Smooth muscle cell of the brain vasculature (primary cell): Measurements from ENCODE around the gene CNTNAP2.

ENCODE experiments used
- DNase-seq: peaks from one replicate; pipeline ENCODE4 v3.0.0-alpha.2; 2012; ENCODE audit warnings: low read depth, low spot score

CNTNAP2 gene

DNA sequence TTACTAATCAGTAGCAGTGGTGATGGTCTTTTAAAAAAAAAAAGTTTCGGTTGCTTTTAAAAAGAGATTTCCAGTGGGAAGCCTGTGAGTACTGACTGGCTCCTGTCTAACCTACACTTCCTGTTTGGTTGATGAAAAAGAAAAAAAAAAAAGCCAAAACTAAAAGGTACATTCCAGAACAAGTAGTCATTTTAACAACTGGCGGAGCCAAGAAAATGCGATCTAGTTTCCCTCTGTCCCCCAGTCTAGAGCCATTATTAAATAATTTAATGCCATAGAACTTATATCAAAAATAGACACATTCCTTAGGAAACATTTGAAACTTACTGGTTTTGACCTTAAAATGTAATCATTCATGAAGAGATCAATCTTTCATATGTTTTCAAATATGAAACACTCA lies 2219.8 kb downstream of the CNTNAP2 start:
- DNase-seq, result no peak

DNA sequence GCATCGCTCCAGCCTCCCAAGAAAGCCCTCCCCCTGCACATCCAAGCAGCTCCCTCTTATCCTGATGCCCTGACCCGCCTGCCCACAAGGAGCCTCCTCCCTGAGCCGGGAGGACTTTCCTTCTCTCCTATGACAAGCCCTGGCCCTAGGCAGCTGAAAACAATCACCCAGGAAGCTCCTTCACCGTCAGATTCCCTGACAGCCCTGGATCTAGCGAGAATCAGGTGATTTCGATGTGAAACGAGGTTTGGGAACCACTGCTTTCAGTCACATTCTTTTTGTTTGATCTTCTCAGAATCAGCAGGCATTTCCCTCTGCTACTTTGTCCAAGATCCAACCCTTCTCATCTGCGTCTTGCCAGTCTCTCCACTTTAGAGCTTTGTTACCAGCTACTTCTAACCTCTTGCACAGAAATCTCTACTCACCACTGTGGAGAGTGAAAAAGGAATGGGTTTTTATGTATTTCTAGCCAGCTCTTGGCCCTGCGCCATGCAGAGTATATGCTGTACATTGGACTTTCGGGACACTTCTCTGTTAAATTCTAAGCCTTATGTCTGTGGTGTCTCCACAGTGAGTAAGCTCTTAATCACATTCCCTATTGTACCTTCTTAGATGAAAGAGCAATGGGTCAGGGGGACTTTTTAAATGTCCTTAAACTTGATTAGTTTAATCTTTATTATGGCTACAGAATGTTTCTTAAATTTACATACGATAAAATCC lies 2220.8 kb downstream of the CNTNAP2 start:
- no peak for DNase-seq

DNA sequence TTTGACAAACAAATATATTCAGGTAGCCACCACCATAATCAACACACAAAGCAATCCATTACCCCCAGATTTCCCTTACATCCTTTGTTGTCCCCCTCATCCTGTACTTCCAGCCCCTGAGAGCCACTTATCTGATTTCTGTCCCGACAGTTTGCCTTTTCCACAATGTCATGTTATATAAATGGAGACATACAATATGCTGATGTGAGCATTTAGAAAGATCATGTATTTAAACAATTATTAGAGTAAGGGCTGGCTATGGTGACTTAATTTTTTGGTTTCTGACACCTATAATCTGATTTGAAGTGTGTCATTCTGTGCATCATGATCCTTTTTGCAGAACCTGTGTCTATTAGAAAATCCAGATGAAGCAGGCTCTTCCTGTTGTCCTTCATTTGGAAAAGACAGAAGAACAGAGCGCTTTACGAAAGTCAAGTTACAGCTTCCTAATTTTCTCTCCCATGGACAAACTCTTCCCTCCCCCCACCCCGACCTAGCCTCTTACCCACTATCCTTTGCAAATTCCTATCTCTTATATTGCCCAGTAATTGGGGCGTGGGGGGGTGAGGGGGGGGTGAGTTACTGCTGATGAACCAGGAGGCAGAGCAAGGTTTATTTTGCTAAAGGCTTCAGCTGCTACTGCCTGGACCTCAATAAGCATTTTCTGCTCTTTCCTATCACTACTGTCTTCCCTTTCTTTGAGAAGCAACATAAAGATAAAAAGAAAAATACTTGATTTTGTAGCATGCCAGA lies 2221.6 kb downstream of the CNTNAP2 start:
- DNase-seq, result no peak

DNA sequence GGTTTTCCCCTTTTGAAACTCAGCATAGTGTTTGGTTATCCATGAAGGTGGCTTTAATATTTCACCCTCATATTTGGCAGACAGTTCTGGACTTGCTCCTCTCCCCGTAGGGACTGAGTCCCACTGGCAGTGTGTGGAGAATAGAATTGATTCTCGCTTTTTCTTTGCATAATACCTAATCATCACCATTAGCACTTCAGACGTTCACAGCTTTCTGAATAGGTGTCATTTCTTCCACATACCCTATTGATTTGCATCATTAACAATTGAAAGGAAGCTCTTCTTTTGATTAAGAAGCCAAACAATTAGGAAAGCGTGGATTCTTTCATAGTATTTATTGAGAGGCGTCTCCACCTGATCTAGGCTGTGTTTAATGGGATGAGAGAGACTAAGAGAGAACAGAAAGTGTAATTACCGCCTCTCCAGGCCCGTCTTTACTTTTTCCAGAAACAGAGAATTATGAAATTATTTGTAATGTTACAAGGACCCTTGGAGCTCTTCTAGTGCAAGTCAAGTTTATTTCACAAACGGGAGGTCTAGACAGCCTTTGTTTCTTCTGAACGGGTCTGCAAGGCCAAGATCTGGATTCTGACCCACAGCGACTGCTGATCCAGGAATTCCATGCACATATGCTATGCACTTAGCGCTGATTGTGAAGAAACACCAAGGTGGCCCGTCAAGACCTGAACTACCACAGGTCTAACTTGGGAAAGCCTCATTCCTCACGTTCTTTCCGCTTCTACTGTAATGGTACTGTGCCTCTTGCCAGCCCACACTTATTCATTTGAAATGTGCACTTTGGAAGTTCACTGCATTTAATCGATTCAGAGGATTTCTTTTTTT lies 2224.1 kb downstream of the CNTNAP2 start:
- no peak for DNase-seq

DNA sequence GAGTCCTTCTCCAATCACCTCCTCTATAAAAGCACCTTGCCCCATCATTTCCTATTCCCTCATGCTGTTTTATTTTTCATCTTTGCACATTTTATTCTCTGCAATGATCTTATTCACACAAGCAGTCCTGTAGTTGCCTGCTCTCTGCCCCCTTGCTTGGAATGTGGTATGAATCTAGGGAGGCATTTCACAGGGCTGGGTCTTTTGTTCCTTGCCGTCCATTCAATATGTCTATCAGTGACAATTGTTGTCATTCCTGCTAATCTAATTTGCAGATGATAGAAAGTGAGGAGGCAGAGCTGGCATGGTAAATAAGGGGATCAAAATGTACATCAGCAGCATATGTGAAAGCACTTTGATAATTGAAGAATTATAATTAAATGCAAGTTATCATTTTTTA lies 2227.8 kb downstream of the CNTNAP2 start:
- DNase-seq, result no peak

DNA sequence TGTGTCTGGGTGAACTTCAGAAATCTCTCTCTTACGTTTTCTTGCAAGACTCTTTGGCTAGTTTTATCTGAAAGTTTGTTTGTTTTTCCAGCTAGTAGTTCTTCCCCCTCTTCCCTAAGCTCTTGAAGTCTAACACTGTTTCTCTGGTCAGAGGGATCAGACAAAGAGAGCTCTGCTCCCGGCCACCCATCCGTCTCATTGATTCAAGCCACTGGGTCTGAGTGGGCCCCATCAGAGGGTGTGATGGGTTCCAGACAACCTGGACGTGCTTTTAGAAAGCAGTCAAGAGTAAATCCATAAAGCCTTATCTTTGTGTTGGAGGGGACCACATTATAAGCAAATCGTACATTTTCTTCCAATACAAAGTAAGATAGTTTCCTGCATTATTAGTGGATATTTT lies 2231.4 kb downstream of the CNTNAP2 start:
- DNase-seq, result no peak

DNA sequence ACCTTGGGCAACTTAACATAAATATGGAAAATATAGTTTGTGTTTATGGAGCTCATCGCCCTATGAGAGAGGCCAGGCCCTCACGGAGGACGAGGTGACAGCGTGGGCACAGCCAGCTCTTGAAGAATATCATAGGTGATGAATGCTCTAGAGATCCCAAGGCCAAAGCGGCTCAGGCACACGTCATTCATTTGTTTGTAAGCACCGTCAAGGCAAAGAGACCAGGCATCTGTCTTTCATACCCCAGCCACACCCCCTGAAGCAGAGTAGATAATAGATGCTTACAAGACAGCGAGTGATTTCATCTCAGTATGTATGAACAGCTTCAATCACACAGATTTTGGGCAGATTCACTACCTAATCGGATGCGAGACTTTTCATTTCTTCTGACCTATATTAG lies 2231.9 kb downstream of the CNTNAP2 start:
- no peak for DNase-seq

DNA sequence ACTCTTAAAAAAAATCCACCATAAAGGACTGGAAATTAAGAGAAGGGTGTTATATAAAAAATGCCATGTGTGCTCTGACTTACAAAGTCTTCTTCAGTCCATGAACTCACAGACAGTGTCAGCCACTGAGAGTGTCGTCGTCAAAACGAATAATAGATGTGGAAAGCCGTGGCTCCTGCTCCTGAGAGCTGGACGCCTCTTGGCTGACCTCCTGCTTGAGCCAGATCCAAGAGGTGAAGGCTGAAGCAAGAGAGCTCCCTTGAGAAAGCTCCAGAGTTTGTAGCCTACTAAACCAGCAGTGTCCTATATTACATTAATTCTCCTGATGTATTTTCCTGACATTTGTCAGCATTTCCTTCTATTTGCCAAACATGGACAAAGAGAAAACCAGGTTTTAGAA lies 2239.7 kb downstream of the CNTNAP2 start:
- no peak for DNase-seq

DNA sequence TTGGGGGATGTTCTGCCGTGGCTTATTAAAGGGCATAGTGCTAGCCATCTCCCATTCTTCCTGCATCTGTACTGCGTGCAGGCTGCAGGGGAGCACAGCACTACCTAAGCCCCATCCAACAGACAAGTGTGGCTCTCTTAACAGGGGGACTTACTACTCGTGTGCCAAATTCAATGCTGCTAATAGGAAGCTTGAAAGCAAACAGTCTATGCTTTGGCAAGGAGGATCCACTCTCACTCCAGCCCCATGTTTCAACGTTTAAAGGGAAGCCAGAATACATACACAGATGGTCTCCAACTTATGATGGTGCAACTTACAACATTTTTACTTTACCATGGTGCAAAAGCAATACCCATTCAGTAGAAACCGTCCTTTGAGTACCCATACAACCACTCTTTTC lies 2245.9 kb downstream of the CNTNAP2 start:
- no peak for DNase-seq

DNA sequence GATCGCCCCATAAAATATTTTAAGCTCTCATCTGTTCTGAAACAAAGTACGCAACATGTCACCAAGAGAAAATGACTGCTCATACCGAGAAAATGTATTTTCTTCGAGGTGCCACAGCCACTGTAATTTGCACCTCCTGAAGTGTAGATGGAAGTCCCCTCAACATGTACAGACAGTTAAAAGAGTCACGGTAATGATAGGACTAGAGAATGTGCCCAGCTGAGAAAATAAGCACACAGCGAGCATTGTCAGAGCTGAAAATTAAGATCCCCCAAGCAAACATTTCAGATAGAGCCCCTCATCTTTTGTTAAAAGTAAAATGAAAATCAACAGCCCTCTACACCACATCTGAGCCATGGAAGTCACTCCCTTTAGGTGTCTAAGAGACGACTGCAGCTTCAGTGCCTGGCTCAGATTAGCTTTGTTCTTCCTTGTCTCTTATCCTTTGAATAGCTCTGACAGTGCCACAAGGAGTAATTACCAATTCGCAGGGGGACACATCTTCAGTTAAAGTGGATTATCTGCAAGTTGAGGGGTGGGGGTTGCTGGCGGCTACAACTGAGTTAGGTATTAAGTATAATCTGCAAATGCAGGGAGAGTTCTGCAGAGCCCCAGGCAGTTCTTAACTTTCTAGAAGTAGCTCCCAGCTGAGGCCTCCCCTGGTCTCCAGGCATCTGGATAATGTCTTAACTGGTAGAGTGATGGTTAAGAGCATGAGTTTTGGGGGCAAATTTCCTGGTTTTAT lies 2251.3 kb downstream of the CNTNAP2 start:
- no peak for DNase-seq

DNA sequence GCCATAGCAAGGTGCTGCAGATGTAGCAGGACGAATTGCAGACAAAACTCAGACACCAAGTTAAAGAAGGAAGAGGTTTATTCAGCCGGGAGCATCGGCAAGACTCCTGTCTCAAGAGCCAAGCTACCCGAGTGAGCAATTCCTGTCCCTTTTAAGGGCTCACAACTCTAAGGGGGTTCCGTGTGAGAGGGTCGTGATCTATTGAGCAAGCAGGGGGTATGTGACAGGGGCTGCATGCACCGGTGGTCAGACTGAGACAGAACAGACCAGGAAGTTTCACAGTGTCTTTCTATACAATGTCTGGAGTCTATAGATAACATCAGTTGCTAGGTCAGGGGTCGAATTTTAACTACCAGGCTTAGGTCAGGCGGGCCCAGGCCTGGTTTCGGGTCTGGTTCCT lies 2252.0 kb downstream of the CNTNAP2 start:
- no peak for DNase-seq

DNA sequence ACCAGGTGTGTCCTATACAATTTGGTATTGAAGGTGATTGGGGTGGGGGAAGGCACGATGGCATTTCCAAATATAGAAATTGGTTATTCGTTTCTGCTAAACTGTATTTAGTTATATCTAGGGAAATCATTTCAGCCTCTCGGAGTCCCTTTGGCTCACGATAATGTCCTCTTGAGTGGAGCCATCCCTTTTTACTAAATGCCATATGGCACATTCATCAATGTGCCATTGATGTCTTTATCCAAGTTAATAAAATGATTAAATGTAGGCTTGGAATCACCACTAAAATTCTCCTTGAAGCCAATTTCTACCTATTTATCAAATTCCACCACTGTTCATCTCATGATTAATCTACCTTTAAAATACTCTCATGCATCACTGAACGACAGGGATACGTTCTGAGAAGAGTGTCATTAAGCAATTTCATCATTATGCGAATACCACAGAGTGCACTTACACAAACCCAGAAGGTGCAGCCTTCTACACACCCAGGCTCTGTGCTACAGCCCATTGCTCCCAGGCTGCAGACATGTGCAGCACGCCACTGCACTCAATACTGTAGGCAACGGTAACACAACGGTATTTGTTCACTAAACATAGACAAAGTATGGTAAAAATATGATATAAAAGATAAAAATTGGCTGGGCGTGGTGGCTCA lies 2254.8 kb downstream of the CNTNAP2 start:
- DNase-seq, result no peak

DNA sequence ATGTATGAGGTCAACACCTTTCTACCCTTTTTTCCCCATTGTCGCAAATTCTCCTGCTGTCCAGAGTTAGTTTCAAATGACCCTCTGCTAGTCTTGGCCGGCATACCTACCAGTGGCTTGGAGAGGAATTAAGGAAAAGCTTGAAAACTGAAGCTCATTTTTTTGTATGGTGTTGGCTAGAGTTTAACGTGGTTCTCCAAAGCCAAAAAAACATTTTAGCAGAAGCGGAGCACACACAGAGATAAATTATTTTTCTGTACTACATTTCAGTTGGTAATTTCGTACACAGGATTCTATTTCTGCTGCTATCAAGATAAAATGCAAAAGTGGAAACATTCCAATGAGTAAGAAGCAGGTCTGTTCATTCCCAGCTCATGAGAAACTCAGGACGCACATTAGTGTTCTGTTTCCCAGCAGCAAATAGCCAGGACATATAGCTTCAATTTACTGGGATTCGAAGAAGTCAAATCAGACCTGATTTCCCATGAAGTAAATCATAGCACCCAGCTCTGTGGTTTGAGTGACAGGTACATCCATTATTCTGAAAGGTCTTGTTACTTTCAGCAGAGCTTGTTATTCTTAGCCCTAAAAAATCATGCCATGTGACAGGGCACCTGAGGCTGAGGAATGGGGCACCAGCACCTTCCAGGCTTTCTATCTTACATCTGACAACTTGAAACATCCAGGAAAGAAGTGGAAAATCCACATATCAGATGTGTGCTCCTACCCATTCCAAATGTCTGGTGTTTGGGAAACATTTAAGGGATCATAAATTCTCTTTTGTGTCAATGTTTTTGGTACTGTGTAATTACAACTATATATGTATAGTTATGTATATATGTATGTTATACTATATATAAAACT lies 2258.0 kb downstream of the CNTNAP2 start:
- no peak for DNase-seq

DNA sequence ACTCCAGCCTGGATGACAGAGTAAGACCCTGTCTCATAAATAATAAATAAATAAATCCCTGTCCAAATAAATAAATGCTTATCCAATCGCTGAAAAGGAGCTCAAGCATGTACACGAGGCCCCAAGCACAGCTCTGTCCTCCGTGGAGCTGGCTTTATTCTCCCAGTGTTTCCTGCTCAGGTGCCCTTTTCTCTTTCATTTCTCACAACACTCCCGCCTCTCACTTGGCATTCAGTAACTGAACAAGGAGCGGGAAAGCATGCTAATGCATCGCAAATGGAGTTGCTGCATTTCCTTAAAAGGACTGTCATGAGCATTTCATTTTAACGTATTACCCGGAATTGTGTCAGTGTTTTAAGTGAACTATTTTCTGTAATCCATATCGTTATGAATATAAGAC lies 2263.1 kb downstream of the CNTNAP2 start:
- DNase-seq, result no peak

DNA sequence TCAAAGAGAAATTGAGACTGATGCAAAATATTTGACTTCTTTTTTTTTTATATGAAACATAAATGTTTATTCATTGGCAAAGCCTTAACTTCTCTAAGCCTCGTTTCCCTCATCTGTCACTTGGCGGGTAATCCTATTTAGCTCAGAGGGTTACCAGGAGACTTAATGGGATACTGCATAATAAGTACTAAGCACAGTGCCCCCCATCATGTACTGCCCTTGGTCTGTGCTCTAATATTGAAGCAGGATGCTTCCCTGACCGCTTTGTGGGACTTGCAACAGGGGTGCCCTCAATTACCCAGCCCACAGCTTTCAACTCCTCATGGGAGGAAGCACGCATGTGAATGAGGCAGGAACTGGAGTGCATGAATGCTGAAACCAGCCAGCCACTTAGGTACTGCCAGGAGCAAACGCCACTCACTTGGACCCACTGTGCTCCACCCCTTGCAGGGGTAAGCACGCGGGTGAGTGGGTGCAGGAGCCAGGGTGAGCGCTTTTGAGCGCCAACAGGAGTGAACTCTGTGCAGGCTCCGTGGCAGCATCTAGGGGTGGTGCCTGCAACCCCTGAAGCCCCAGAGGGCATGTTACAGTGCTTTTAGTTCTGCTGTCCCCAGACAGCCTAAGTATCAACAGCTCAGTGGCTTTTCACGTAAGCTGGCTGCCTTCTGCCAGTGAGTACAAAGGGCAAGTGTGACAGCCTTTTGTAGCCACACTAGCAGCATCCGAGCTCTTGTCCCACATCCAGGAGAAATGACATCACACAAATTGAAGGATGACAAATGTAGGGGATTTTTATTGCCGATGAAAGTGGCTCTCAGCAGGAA lies 2264.2 kb downstream of the CNTNAP2 start:
- no peak for DNase-seq

DNA sequence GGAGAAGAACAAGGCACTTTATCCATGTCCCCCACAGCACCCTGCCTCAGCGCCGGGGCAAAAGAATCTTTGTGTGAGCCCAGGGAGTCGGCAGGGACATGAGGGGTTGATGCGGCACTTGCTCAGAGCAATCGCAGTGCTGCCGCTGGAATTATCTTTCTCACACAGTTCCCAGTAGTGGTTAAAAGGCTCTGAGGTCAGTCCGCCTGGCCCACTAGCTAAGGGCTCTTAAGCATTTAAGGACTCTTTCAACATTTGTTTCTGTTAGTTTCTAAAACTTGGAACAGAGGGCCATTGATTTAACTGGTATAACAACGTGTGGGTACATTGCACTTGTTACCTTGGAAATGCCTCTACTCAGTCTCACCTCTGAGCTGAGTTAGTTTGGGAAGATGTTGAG lies 2266.0 kb downstream of the CNTNAP2 start:
- no peak for DNase-seq

DNA sequence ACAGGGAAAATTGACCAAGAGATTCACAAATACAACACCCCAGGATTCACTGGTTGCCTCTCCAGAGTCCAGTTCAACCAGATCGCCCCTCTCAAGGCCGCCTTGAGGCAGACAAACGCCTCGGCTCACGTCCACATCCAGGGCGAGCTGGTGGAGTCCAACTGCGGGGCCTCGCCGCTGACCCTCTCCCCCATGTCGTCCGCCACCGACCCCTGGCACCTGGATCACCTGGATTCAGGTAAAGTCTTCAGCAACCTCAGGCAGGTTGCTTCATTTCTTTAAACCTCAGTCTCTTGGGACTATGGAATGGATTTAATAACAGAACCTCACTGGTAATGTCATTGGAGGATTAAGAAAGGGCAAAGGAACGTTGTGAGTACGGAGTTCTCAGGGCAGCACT lies 2267.1 kb downstream of the CNTNAP2 start:
- DNase-seq, result no peak

DNA sequence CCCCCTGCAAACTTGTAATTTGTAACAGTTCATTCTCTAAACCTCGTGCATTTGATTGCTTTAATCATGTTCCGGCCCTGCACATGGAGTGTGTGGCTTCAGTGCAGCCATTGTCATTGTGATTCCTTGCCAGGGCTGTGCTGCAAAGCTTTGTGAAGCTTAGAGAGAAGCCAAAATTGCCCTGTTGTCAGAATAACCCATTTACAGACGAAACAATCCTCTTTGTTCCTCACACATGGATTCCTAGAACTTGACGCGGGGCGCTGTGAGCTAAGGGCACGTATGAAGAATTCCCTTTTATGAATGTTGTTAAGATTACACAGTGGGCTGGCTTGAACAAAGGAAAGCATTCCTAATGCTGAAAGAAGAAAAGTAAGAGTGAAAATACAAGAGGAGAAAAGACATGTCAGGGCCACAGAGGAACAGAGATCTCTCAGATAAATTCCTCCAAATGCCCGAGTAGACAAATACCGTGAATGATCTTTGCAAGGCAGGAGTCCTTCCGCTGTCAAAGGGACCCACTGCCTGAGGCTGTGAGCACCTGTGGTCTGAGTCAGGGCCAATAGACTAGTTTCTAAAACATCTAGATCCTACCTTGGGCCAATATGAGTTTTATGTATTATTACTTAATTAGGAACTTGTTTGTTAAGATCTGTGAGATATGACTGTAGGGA lies 2268.5 kb downstream of the CNTNAP2 start:
- DNase-seq, result no peak

DNA sequence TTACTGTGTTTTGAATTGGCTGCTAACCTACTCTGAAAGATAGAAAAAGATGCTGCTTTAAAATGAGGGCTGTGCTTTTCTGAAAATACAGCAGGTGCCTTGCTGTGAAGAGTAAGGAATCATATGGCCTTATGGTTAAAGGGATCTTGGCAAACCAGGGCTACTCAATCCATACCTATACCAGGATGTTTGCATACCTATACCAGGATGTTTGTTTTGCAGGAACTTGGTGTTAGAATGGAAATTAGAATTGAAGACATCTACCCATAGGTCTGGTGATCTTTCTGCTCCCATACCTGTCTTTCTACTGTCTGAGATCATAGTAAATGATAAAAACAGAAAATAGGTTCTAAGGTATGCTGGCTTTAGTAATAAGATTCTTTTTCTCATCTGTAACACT lies 2273.8 kb downstream of the CNTNAP2 start:
- DNase-seq, result no peak
